OCI-M1 (cell line): ENCODE data around the gene EIF4A2.
A peak's percentile ranks its signal among the peaks of the same experiment; 100 is the strongest.
"Not testable (repeated sequence)": the region's sequence is repeated elsewhere in the genome, so short reads cannot be mapped to it uniquely, and the experiment has no call there.

Source experiments
- DNase-seq: peaks from one replicate; lab custom pipeline; 2025; lab: John Stamatoyannopoulos, UW

Gene EIF4A2

GRCh38 chr3:186784820-186785494 lies 1.6 kb downstream of the EIF4A2 start:
- no peak for DNase-seq

DNA sequence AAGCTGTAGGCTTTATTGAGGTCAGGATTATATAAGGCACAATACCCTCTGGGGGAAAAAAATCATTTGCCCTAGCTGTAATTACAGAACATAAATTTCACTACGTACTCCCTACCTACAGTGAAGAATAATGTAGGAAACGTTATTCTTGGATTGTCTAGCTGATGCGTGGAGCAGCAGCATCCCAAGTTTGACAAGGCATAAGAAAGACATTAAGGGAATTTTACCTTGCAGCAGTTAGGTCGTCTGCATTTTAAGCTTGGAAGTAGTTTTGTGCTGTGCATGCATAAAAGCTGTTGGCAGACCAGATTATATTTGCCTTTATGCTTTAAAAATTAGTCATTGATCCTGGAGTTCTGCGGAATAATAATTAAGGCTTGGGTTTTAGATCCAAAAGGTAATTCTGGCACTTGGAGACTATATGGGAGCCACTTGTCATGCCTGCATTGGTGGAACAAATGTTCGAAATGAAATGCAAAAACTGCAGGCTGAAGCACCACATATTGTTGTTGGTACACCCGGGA lies 2.2 kb downstream of the EIF4A2 start:
- no peak for DNase-seq

DNA sequence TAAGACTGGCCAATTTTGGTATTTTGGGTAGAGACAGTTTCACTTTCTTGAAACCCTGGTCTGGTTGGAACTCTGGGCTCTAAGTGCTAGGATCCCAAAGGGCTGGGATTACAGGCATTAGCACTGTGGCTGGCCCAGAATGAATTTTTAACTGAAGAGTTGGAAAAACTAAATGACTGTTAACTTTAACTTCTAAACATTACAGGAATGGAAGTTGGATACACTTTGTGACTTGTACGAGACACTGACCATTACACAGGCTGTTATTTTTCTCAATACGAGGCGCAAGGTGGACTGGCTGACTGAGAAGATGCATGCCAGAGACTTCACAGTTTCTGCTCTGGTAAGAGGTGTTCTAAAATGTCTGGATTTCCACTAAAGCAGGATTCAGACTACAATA lies 3.5 kb downstream of the EIF4A2 start:
- no peak for DNase-seq

DNA sequence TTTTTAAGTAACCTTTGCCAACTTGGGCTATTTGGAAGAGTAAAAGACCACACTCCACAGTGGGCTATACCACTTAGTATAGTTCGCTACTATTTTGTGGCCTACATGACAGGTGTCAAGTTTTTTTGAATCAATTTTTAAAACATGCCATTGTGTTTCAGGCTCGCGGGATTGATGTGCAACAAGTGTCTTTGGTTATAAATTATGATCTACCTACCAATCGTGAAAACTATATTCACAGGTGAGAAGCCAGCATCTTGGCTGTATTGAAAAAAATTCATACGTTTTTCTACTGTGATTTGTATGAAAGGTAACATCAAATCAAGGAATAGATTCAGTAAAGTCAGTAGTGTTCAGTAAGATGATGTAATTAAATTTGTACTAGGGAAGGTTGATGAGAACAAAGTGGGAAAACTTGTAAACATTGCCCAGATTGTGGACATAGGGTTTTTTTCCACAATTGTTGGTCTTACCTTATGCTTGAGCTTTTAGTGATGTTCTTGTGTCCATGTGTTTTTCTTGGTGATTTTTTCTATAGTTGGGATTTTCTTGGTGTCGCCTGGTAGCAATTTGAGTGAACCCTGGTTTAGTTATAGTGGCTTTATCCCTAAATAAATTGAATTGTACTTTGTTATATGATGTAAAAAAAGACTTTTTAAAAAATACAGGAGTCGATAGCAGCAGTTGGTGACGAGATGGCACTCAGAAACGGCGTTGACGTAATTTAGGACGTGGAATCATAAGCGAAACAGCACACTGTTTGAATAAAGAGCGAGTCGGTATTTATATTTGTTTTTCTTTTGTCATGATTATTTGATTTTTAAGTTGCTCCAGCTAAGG lies 4.5 kb downstream of the EIF4A2 start:
- DNase-seq: no peak

GRCh38 chr3:186788482-186789370 lies 5.3 kb downstream of the EIF4A2 start:
- no peak for DNase-seq

DNA sequence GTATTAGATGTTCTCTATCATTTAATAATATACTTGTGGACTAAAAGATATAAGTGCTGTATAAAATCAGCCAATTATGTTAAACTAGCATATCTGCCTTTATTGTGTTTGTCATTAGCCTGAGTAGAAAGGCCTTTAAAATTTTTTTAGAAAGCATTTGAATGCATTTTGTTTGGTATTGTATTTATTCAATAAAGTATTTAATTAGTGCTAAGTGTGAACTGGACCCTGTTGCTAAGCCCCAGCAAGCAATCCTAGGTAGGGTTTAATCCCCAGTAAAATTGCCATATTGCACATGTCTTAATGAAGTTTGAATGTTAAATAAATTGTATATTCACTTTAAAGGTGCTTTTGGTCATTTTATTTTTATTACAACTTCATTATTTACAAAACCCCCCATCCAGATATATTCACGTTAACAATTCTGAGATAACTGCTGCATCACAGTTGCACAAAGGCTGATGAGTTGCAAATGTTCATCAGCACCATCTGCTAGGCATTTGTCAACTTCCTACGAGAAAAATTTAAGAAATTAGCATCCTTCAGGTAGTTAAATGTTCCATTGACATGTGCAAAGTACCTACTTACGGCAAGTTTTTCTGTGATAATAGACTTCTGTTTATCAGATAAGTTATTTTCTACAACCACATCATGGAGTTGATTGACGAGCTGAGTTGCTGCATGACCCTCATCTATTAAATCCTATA lies 6.3 kb downstream of the EIF4A2 start:
- no peak for DNase-seq

DNA sequence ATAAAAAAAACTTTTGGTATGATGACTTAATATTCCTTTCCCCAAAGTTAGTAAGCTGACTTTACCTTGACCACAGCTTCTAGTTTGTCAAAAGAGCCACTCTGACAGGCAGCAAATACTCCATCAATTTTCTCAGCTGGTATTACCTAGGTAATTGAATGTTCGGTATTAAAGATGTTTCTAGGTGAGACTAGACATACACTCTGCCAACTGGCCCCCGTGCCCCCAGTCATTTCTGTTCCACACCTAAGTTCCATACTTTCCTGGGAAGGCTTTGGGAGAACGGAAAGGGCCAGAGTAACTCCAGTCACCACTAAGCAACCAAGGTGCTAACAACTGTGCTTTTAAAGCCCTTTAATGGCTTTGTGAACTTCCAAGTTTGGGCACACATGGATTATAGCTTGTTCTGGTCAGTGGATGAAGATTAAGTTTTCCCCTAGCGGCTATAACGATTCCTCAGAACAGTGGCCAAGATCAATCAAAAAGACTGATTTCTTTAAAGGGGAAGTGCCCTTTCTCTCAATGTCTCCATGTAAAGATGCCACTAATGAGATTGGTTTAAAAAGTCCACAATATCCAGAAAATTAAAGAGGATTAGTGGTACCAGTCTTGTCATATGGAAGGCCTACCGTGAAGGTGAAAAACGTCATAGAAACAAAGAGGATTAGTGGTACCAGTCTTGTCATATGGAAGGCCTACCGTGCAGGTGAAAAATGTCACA lies 7.0 kb downstream of the EIF4A2 start:
- peak; percentile 57 for DNase-seq

- DNase-seq: no peak
These were observed 15.0 kb downstream of the EIF4A2 start for GRCh38 chr3:186798239-186798874.

DNA sequence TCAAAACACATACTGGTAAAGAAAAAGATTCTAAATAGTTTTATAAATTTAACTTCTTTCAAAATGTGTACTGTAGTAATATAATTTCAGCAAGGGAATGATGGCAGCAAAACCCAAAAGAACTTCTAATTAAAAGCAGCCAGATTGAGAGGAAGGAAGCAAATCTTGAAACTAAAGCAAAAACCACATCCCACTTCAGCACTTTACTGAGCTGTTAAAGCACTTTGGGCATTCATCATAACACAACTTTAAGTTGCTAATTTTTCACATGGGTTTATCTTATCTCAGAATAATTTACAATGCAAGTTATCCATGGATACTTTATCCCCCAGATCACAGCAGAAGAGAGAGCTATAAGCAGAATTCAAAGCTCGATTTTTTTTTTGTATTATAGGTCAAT lies 16.9 kb downstream of the EIF4A2 start:
- no peak for DNase-seq

GRCh38 chr3:186802701-186803100 lies 19.3 kb downstream of the EIF4A2 start:
- no peak for DNase-seq

DNA sequence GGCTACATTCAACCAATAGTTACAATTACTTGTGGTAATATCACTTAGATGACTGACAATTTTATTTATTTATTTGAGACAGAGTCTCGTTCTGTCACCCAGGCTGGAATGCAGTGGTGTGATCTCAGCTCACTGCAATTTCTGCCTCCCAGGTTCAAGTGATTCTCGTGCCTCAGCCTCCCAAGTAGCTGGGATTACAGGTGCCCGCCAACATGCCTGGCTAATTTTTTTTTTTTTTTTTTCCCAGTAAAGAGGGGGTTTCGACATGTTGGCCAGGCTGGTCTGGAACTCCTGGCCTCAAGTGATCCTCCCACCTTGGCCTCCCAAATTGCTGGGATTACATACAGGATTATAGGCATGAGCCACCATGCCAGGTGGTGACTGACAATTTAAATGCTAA lies 20.1 kb downstream of the EIF4A2 start:
- not testable (repeated sequence) for DNase-seq

DNA sequence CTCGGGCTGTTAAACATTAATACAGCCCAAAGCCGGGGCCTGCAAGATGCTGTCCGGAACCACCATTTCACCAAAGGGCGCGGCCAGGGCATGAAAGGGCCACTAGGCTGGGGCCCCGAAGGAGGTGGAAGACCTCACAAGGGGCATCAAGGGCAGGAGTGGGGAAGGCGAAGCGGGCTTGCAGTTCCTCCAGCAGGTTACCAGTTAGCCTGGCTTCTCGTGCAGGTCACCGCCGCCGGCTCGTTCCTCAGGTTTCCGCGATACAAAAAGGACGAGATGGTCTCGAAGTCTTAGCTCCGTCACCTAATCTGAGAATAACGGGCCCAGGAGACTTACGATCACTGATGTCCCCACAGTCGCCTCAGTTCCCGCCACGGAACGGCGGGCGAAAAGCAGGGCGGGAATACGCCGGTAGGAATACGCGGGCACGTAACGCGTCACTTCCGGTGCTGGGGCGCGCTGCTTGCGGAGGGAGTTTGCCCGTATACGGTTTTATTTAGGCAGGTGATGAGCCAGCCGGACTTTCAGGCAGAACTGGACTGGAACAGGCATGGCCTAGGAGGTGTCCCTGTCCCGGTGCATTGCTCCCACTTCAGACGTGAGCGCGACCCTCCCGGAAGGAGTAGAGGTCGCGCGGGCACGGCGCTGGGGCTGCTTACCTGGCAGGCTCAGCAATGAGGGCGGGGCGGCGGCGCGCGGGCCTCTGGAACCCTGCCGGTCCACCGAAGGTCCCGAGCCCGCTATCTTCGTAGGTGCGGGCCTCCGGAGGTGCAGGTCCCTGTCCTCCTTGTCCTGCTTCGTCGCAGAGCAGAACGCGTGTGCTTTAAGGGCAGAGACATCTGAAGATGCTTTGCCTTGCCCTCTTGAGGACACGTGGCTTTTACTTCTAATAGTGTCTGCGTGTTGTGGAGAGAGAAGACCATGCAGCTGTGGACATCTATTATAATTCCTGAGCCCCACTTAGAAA lies 23.0 kb downstream of the EIF4A2 start, which contains the start of gene RFC4:
Gene RFC4 (minus strand): TSS at position 394 of the 967 bp plus-strand sequence. CDS start 1,769 bp downstream, outside the sequence.
- peak; percentile 86 for DNase-seq

- peak; percentile 37 for DNase-seq
These were observed 23.9 kb downstream of the EIF4A2 start for GRCh38 chr3:186807231-186807630.

GRCh38 chr3:186810336-186810996 lies 27.1 kb downstream of the EIF4A2 start:
- no peak for DNase-seq

- DNase-seq: not testable (repeated sequence)
These were observed 27.9 kb downstream of the EIF4A2 start for GRCh38 chr3:186811313-186811712.

DNA sequence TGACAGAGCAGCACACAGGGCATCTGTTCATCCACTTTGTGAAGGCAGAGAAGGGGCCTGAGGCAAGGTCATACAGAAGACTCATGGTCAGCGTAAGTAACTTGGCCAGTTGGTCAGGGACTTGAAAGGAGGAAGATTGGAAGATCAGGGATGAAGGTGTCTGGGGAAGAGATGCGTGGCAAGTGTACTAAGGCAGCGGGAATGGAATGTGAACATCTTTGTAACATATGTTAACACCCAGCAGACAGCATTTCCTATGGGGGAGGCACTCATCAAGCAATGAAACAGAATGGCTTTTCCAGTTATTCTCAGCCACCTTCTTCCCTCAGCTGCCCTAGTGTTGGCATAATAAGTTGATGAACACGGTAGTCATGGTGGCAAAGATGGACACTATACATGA lies 30.7 kb downstream of the EIF4A2 start:
- DNase-seq: no peak

- peak; percentile 49 for DNase-seq
These were observed 32.1 kb downstream of the EIF4A2 start for GRCh38 chr3:186815435-186815834.

DNA sequence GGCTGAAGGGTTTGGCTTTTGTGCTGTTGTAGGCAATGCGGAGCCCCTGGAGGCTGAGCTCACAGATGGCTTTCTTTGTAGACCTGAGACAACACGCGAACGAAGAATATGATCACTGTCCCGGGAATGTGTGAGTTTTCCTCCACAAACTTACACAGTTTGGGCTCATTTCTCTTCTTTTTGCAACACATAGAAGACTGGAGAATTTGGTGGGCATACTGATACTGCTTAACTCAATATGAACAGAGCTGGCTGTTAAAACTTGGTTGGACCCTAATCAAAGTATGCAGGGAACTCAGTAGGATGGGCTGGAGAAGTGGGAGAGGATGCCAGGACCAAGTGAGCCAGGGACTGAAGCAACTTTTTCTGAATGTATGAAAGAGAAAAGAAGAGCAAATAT lies 35.1 kb downstream of the EIF4A2 start:
- no peak for DNase-seq
